Activated naive CD4-positive, alpha-beta T cell treated with anti-CD3 and anti-CD28 coated beads, Interleukin-2, amount 10 ng/mL, durations not matched to agents 7 days and 5 days (primary cell): ENCODE data around the gene PLSCR4.
"Not testable (repeated sequence)": the region's sequence is repeated elsewhere in the genome, so short reads cannot be mapped to it uniquely, and the experiment has no call there.

Source experiments
- CTCF ChIA-PET: fragments of 350-600 bp; sonication (Branson Sonifier 250); formaldehyde crosslinking; loops from one replicate; lab custom pipeline; 2021; ENCODE audit warnings: antibody characterized with exemption; lab: Charles Lee
- DNase-seq: peaks from one replicate; pipeline ENCODE4 v3.0.0-alpha.2; 2020
- H3K27ac Mint-ChIP-seq: one replicate; pipeline ENCODE4 v1.8.0; 2021; ENCODE audit warnings: mild to moderate bottlenecking, moderate library complexity, mixed read lengths
- H3K27me3 Mint-ChIP-seq: one replicate; pipeline ENCODE4 v1.8.0; 2021; ENCODE audit warnings: mild to moderate bottlenecking, mixed read lengths
- H3K36me3 Mint-ChIP-seq: one replicate; pipeline ENCODE4 v1.8.0; 2021; ENCODE audit warnings: mixed read lengths
- H3K4me1 Mint-ChIP-seq: one replicate; pipeline ENCODE4 v1.8.0; 2021; ENCODE audit warnings: mixed read lengths
- H3K4me3 Mint-ChIP-seq: one replicate; pipeline ENCODE4 v1.8.0; 2021; ENCODE audit warnings: mild to moderate bottlenecking, moderate library complexity, mixed read lengths
- H3K9me3 Mint-ChIP-seq: one replicate; pipeline ENCODE4 v1.8.0; 2021; ENCODE audit warnings: mixed read lengths

Gene PLSCR4

GRCh38 chr3:146250449-146251382, at the start of gene PLSCR4:
TSS of gene PLSCR4 (minus strand) at chr3:146251105. CDS start at chr3:146222071, 29,034 bp downstream.
- no peak within 1 kb of the TSS for H3K27ac Mint-ChIP-seq
- DNase-seq, result peak; percentile 41
- H3K4me3 Mint-ChIP-seq, result peak within 1 kb of the TSS; percentile 74
- H3K4me1 Mint-ChIP-seq, result peaks cover 4% of the 10 kb centered on the region
- H3K9me3 Mint-ChIP-seq, result no peaks in the 10 kb centered on the region
- peaks cover 26% of the 10 kb centered on the region for H3K27me3 Mint-ChIP-seq
- CTCF ChIA-PET, result no interaction called here
- H3K36me3 Mint-ChIP-seq, result no peaks in the 10 kb centered on the region

- H3K27me3 Mint-ChIP-seq, H3K4me1 Mint-ChIP-seq, H3K36me3 Mint-ChIP-seq, DNase-seq, H3K27ac Mint-ChIP-seq, H3K4me3 Mint-ChIP-seq, H3K9me3 Mint-ChIP-seq, CTCF ChIA-PET: not testable (repeated sequence)
These were observed 42.5 kb upstream of the PLSCR4 start for GRCh38 chr3:146293401-146293800.

- no peaks in the 10 kb centered on the region for H3K4me1 Mint-ChIP-seq
- H3K27me3 Mint-ChIP-seq, result no peaks in the 10 kb centered on the region
- no peak overlapping the region for H3K27ac Mint-ChIP-seq
- no peak for DNase-seq
- peaks cover 2% of the 10 kb centered on the region for H3K9me3 Mint-ChIP-seq
- no peaks in the 10 kb centered on the region for H3K36me3 Mint-ChIP-seq
- CTCF ChIA-PET, result no interaction called here
- H3K4me3 Mint-ChIP-seq, result no peak overlapping the region
These were observed 33.0 kb upstream of the PLSCR4 start for GRCh38 chr3:146283781-146284445.

GRCh38 chr3:146280864-146281263, 30.0 kb upstream of the PLSCR4 start:
- Mint-ChIP-seq H3K27me3 (no peaks in the 10 kb centered on the region), H3K36me3 (no peaks in the 10 kb centered on the region), H3K27ac (no peak overlapping the region), H3K9me3 (no peaks in the 10 kb centered on the region), H3K4me1 (no peaks in the 10 kb centered on the region), H3K4me3 (no peak overlapping the region)
- no peak for DNase-seq
- CTCF ChIA-PET, result no interaction called here

GRCh38 chr3:146279951-146280350, 29.0 kb upstream of the PLSCR4 start:
- Mint-ChIP-seq H3K4me3 (no peak overlapping the region), H3K9me3 (no peaks in the 10 kb centered on the region), H3K27ac (no peak overlapping the region), H3K36me3 (no peaks in the 10 kb centered on the region), H3K4me1 (no peaks in the 10 kb centered on the region), H3K27me3 (no peaks in the 10 kb centered on the region)
- DNase-seq, result no peak
- CTCF ChIA-PET, result no interaction called here

GRCh38 chr3:146279013-146279412, 28.1 kb upstream of the PLSCR4 start:
- no peaks in the 10 kb centered on the region for H3K27me3 Mint-ChIP-seq
- no peaks in the 10 kb centered on the region for H3K4me1 Mint-ChIP-seq
- no peak overlapping the region for H3K27ac Mint-ChIP-seq
- CTCF ChIA-PET, result no interaction called here
- no peaks in the 10 kb centered on the region for H3K36me3 Mint-ChIP-seq
- no peak for DNase-seq
- H3K9me3 Mint-ChIP-seq, result no peaks in the 10 kb centered on the region
- no peak overlapping the region for H3K4me3 Mint-ChIP-seq

GRCh38 chr3:146277953-146278631, 27.2 kb upstream of the PLSCR4 start:
- Mint-ChIP-seq H3K4me3 (no peak overlapping the region), H3K4me1 (no peaks in the 10 kb centered on the region), H3K9me3 (no peaks in the 10 kb centered on the region), H3K27me3 (no peaks in the 10 kb centered on the region), H3K36me3 (no peaks in the 10 kb centered on the region), H3K27ac (no peak overlapping the region)
- CTCF ChIA-PET, result no interaction called here
- DNase-seq, result no peak

GRCh38 chr3:146275476-146275875, 24.6 kb upstream of the PLSCR4 start:
- CTCF ChIA-PET, result no interaction called here
- Mint-ChIP-seq H3K27ac (no peak overlapping the region), H3K4me3 (no peak overlapping the region), H3K4me1 (no peaks in the 10 kb centered on the region), H3K9me3 (no peaks in the 10 kb centered on the region), H3K36me3 (no peaks in the 10 kb centered on the region), H3K27me3 (no peaks in the 10 kb centered on the region)
- DNase-seq, result no peak

- Mint-ChIP-seq H3K27ac (no peak overlapping the region), H3K27me3 (no peaks in the 10 kb centered on the region), H3K9me3 (no peaks in the 10 kb centered on the region), H3K4me3 (no peak overlapping the region), H3K36me3 (no peaks in the 10 kb centered on the region), H3K4me1 (no peaks in the 10 kb centered on the region)
- no peak for DNase-seq
- CTCF ChIA-PET, result no interaction called here
These were observed 23.9 kb upstream of the PLSCR4 start for GRCh38 chr3:146274833-146275232.

- Mint-ChIP-seq H3K36me3 (no peaks in the 10 kb centered on the region), H3K27ac (no peak overlapping the region), H3K4me3 (no peak overlapping the region), H3K9me3 (no peaks in the 10 kb centered on the region), H3K27me3 (no peaks in the 10 kb centered on the region), H3K4me1 (no peaks in the 10 kb centered on the region)
- CTCF ChIA-PET, result no interaction called here
- no peak for DNase-seq
These were observed 23.0 kb upstream of the PLSCR4 start for GRCh38 chr3:146273721-146274407.

GRCh38 chr3:146271180-146271579, 20.3 kb upstream of the PLSCR4 start:
- Mint-ChIP-seq H3K9me3 (no peaks in the 10 kb centered on the region), H3K4me3 (no peak overlapping the region), H3K27ac (no peak overlapping the region), H3K4me1 (no peaks in the 10 kb centered on the region), H3K27me3 (no peaks in the 10 kb centered on the region), H3K36me3 (no peaks in the 10 kb centered on the region)
- no peak for DNase-seq
- CTCF ChIA-PET, result no interaction called here

- H3K27ac Mint-ChIP-seq, result no peak overlapping the region
These were observed 18.4 kb upstream of the PLSCR4 start for GRCh38 chr3:146269271-146269670.

GRCh38 chr3:146268535-146269219, 17.8 kb upstream of the PLSCR4 start:
- Mint-ChIP-seq H3K27ac (no peak overlapping the region), H3K9me3 (no peaks in the 10 kb centered on the region), H3K4me1 (no peaks in the 10 kb centered on the region), H3K36me3 (no peaks in the 10 kb centered on the region), H3K27me3 (no peaks in the 10 kb centered on the region), H3K4me3 (no peak overlapping the region)
- CTCF ChIA-PET, result no interaction called here
- DNase-seq, result no peak

More at GRCh38 chr3:146269271-146269670, 18.4 kb upstream of the PLSCR4 start:
- no peak overlapping the region for H3K4me3 Mint-ChIP-seq
- no peaks in the 10 kb centered on the region for H3K27me3 Mint-ChIP-seq
- no peak for DNase-seq
- H3K4me1 Mint-ChIP-seq, result no peaks in the 10 kb centered on the region
- H3K9me3 Mint-ChIP-seq, result no peaks in the 10 kb centered on the region
- CTCF ChIA-PET, result no interaction called here
- H3K36me3 Mint-ChIP-seq, result no peaks in the 10 kb centered on the region
